HG02885 (cell line): ENCODE data around the gene KIFAP3.
"Not testable (repeated sequence)": the region's sequence is repeated elsewhere in the genome, so short reads cannot be mapped to it uniquely, and the experiment has no call there.

Source experiments
- ATAC-seq: cut with Tn5 transposase; IDR thresholded peaks from one replicate; pipeline ENCODE4 v1.9.1; 2021; ENCODE audit warnings: mild to moderate bottlenecking; ENCODE audit not compliant: unreplicated experiment, poor library complexity

KIFAP3 gene

DNA sequence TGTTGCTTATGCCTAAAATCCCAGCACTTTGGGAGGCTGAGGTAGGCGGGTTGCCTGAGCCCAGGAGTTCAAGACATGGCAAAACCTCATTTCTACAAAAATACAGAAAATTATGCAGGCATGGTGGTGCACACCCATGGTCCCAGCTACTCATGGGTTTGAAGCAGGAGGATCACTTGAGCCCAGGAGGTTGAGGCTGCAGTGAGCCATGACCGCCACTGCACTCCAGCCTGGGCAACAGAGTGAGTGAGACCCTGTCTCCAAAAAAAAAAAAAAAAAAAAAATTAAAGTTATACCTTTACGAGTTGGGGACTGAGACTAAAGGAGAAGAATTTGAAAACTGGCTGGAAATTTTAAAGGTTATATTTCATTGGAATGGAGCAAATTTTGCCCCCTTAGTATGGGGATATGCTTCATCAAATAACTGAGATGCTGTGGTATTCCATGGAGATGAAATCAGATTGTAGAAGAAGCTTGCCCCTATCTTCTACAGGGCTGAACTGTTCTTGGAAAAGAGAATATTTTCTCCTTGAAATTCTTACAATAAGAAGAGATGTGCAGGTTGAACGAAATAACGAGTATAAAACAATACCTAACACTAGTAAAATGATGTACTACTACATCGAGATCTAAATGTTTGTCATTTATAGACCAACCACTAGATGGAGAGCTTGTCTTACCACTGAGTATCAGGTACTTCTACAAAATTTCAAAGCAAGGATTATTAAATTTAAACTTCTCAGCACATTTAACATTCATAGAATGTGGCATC is 145.9 kb downstream of the KIFAP3 start:
- ATAC-seq = peak; percentile 71

DNA sequence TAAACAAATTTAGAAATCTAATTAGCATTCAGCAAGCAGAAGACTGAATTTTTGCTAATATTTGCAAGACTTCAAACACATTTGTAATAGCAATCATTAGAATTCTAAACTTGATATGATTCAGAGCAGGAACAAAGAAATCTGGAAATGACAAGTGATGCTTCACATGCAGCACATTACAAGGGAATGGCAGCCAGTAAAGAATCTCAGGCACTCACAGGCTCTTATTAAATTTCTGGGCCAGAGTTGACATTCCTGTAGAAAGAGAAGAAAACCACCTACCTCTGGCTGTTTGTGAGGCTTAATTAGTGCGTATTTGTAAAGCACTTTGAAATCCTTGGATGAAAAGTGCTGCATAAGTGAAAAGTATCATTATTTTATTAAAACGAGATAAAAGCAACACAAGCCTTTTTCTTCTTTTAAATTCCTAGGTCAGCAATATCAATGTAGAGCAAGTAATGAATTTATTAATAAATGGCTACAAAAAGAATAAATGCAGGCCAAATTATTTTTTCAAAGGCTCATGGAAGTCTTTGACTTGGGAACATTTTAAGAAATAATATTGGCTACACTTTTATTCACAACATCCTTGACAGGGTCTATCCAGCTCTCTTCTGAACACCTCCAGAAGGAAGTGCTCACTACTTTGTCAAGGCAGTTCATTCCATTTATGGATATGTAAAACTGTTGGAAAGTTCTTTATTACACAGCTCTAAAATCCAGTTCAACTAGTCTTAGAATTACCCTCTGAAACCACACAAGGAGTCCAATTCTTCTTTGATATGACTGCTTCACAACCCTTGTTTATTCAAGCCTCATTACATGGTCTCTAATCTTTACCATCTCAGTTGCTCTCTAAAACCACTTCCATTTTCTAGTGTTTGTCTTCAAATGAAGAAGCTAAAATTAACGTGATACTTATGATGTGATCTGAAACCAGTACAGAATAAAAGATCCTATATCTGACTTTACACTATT is 148.7 kb downstream of the KIFAP3 start:
- ATAC-seq = peak; percentile 74

DNA sequence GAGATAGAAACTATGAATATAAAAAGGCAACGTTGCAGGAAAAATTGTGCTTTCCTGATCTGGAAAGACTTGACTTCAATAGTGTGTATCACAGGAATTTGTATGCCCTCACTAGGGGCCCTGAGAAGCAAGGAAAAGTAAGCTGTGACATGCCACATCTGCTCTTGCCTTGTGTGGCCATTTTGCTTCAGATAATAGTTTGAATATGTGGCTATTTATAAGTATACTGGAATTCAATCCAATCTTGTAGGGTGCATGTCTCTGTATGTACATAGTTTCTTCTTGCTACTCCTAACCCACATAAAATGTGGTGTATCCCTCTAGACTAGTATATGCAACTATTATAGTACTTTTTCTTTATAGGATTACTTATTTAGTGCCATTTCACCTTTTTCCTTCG is 149.7 kb downstream of the KIFAP3 start:
- ATAC-seq = no peak

DNA sequence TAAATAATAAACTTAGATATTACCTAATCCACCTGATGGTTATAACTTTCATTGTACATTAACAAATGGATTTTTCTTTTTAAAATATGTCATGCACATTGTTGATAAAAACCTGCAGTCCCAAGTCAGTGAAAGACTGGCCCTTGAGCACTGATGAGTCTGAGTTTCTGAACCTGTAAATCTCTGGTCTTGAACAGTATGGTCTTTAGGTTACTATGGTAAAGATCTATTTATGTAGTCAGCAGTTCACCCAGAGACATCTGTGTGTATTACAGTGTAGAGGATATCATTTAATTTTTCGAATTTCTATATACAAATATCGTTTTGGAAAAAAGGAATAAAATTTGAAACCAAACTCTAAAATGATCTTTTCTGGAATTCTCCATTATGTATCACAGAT is 150.4 kb downstream of the KIFAP3 start:
- no peak for ATAC-seq

DNA sequence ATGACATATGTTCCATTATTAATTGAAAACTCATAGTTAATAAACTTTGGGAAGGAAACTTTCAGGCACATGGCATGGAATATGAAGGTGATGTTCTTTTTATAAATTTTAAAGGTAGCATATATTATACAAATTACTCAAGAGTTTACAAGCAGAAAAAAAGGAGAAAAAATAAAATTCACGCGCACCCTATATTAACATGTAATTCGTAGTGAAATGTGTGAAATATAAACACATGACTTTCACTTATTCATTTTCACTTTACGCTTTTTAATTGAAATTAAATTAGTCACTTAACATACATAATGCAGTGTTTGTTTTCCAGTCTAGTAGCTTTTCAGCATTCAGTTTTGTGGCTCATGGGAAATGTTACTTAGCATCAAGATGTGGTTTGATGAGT is 153.4 kb downstream of the KIFAP3 start:
- no peak for ATAC-seq

DNA sequence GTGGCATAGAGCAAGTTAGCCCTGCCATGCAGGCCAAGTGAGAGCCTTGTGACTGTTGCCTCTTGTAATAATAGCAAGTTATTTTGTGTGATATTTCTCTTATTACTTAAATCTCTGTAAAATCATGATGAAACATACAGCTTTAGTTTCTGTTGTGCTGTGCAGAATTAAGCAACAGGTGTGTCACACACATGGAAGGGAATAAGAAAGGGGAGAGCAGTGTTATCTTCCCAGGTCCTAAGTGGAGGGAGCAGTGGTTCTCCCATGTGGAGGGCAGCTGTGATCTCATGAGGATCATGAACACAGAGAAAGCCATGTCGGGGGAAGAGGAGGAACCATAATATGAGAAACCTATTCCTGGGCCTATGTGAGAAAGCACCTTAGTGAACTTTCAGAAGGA is 155.6 kb downstream of the KIFAP3 start:
- no peak for ATAC-seq

DNA sequence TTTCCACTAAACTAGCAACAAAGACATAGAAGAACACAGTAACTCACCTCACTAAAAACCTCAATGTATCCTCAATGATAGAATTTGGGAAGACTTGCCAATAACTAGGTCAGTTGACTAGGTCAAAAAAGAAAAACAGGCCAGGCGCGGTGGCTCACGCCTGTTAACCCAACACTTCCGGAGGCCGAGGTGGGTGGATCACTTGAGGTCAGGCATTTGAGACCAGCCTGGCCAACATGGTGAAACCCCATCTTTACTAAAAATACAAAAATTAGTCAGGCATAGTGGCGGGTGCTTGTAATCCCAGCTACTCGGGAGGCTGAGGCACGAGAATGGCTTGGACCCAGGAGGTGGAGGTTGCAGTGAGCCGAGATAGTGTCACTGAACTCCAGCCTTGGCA is 156.3 kb downstream of the KIFAP3 start:
- not testable (repeated sequence) for ATAC-seq

DNA sequence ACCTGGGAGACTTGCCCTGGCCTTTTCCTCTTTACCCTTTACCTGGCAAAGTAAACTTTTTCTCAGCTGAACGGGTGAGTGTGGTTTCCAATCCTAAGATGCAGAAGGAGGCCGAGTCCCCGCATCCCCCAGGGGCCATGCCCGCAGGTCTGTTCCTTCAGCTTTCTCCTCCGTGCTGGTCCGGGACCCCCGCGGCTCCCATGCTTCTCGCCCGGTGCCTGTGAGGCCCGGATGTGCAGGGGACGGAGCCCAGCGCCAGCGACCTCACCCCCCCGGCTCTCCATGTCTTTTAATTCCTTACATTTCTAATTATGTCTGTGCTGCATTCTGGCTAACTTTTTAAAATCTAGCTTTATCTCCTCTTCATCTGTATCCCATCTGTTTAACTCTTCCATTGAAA is 159.3 kb downstream of the KIFAP3 start:
- ATAC-seq = no peak

DNA sequence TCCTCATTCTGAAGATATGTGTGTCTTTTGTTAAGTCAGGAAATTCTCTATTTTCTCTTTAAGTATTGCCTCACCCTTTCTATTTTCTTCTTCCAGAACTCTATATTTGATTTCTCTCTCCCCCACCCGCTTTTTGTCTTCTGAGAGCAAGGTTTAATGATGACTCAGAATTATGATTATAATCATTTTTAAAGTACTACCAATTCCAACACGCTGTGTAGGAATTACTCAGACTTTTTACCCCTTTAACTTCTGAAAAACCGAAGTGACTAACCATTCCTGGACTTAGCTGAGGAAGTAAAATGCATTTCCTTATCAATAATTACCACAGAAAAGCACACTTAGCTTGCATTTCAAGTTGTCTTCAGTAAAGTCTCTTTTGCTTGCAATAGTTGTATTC is 160.0 kb downstream of the KIFAP3 start:
- ATAC-seq = no peak

DNA sequence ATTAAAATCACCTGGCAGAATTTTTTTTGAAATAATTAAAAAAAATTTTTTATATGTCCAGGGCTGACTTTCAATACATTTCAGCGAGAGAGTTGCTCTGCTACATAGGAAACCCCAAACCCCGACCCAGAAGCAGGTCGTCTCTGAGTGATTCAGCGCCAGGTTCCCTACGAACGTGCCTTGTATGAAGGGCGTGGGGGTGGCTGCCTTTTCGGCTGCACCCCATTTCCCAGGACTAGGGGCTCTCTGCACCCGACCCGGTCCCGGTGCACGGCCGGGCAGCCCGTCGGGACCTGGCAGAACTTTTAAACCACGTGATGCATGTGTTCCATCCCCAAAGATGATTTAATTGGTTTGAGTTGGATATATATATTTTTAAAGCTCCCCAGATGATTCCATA is 165.0 kb downstream of the KIFAP3 start:
- no peak for ATAC-seq

DNA sequence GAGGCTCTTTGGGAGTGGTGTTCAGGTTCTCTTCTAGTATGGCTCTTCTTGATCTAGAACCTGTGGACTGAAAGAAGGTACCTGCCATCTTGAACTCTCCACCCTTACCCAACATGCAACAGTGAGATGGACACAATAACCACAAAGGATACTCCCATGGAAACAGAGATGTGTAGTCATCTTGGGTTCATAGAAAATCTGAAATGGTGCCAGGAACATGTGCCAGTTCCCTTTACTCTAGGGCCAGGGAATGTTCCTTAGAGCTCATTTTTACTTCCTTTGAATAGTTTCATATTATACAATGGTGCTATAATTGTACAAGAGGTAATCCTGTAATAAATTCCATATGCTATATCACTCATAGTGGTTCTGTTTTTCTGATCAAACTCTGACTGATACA is 167.6 kb downstream of the KIFAP3 start:
- no peak for ATAC-seq

DNA sequence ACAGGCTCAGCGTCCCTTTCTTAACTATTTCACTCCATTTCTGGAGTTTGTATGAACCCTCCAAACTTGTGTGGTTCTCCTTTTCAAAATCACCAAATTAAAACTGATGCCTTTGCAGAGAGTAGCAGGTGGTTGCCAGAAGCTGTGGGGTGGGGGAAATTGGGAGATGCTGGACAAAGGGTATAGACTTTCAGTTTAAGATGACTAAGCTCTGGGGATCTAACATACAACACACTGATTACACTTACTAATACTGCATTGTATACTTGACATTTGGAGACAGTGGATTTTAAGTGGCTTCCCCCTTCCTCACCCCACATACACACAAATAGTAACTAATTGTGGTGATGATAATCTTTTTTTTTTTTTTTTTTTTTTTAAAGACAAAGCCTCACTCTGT is 169.7 kb downstream of the KIFAP3 start:
- ATAC-seq = no peak

DNA sequence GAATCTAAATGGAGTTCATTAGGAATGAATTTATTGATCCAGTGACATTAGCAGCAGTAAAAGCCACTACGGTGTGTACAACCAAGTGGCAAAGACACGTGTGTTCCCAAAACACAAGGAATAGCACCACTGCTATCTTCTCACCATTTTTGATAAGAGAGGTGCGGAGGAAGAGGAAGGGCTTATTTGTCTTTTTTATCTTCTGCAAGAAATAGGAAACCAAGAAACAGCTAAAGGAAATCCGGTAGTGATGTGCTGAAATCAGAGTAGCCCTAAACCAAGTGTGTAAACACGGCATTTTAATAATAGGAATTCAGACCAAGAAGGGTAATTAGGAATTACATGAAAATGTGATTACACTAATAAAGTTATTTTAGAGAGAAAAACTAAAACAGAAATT is 171.7 kb downstream of the KIFAP3 start:
- no peak for ATAC-seq

DNA sequence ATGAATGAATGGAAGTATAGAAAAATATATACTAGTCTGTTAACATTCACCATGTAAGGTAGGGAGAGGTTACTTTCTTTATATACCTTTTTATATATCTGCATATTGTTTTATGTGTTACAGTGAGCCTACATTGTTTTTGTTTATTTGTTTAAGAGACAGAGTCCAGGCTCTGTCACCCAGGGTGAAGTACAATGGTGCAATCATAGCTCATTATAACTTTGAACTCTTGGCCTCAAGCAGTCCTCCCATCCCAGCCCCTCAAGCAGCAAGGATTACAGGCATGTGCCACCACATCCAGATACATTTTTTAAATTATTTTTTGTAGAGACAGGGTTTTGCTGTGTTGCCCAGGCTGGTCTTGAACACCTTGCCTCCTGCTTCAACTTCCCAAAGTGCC is 173.4 kb downstream of the KIFAP3 start:
- ATAC-seq = no peak

DNA sequence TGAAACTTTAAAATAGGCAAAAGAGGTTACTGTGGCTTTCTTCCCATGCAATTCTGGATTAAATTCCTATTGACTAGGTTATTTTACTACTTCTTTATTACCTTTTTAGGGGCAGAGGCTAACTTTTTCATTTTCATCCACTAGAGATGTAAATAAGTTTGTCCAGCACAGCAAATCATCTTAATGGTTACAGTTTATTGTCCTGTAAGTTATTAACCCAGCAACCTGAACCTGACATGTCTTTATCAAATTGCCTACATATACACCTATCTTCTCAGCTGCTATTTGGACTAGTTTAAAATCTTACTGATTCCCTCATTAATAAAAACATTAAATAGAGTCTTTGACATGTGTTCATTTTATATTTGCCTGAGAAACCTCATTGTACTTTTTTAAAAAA is 173.9 kb downstream of the KIFAP3 start:
- no peak for ATAC-seq

DNA sequence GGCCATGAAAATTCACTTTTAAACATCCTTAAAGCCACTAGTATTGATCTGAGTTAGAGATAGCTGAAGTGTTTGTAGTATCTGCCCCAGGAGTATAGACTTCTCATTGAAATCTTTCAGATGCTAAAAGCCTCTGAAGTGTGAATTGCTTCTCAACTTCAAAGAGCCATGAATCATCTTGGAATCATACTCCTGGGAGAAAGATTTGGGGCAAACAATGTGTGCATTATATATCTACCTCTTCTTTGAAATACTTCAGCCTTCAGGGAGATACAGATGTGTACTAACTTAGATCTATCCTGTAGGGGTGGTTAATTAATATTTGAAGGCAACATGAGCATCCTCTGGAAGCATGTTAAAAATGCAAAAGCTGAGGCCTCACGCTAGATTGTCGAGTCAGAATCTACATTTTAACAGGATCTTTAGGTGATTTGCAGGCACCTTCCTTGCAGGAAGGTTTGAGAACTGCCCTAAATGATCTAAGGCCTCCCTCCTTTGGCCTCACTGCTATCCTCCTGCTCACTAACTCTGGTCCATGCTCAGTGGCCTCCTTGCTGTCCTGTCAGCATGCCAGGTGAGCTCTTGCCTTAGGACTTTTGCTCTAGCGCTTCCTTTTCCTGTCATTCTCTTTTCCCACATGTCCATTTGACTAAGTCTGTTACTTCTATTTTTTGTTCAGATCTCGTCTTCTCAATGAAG is 174.8 kb downstream of the KIFAP3 start:
- ATAC-seq = no peak

DNA sequence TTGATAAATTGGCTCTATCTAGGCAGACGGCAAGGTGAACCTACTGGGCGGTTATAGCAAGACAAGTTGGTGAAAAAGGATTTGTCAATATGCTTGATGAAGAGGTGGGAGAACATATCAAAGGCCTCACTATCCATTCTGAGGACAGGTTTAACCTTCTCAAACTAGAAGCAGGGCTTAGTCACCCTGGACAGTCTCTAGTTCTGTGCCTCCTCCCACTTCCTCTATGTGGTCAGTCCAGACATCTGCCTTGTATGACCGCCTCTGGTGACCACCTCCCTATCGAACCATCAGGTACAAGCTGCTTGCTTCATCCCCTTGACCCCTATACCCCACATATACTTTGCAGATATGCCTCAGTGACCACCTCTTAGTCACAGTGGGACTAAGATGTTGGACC is 178.5 kb downstream of the KIFAP3 start:
- peak; percentile 16 for ATAC-seq

DNA sequence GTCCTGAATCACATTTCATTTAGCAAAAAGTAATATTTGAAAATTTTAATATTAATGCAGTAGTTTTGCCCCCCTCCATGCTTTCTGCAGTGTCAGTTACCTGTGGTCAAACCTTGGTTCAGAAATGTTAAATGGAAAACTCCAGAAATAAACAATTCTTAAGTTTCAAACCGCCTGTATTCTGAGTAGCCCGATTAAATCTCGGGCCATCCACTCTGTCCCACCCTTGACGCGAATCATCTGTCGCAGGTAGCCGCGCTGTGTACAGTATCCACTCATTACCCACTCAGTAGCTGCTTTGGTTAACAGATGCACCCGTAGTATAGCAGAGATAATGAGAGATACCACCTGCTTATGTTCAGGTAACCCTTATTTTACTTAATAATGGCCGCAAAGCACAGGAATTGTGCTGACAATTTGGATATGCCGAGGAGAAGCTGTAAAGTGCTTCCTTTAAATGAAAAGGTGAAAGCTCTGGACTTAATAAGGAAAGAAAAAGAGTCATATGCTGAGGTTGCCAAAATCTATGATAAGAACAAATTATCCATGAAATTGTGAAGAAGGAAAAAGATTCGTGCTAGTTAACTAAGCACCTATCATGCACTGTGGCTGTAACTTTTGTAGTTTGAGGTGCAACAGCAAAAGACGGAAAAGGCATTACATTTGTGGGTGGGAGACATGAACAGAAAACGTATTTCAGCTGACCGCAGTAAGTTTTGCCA is 179.9 kb downstream of the KIFAP3 start:
- ATAC-seq = no peak

DNA sequence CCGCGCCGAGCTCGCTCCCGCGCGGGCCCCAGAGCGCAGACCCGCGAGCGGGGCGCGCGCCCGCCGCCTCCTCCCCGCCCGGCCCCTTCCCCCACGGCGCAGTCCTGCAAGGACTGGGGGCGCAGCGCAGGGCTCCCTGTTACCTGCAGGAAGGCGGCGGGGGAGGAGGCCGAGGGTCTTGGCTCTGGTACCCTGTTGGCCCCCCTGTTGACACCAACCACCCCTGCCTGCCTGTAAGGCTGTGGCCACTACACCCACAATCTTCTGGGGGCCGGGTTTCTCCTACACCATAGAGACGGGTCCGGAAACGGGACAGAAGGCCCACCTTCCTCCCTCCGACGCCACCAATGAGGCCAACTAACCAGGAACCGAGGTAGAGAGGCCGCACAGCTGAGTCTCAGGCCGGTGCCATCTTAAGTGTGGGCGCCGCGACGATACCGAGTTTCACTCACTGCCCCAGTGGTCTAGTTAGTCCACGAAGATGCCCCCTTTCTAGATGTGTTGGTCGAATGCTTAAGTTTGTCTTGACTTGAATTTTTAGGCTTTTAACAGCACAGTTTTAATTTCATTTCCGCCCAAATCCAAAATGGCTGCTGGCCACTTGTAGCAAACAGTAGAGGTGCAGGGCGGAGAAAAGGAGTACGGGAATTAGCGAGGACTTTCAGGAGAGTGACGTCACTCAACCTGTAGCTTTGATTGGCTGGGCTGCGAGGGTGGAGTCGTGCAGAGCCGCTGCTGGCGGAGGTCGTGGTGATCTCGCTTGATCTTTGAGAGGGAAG is 180.7 kb downstream of the KIFAP3 start, which contains the start of gene SCYL3:
TSS of gene SCYL3 (minus strand) at position 252 of the 779 bp plus-strand sequence. CDS start 5,056 bp downstream, outside the sequence.
- peak; percentile 86 for ATAC-seq
